CD14-positive monocyte (primary cell): ENCODE data around the gene ZNF536. TPM values are rescaled to one million over a fixed set of nuclear protein-coding genes. Genes with fewer than 3 reads are reported as not detected.

Source experiments
- DNase-seq, 3 donors: peaks; one replicate each; pipeline ENCODE4 v3.0.0-alpha.2; 2011 to 2022
- H2AFZ ChIP-seq: 2 replicates; pipeline ENCODE4 v1.6.0; 2012; ENCODE audit warnings: mild to moderate bottlenecking, low read depth, low read length, inconsistent platforms; ENCODE audit not compliant: insufficient read depth, poor library complexity, severe bottlenecking
- H3K27ac ChIP-seq, 2 donors: 1 replicate in 1 of 2; 2 replicates in 1 of 2; pipeline ENCODE4 v1.5.1; 2012 to 2013; ENCODE audit warnings: low read length in 2 of 2, control low read depth in 1 of 2, inconsistent platforms in 1 of 2, low read depth in 1 of 2, mild to moderate bottlenecking in 1 of 2
- H3K27me3 ChIP-seq, 2 donors: one replicate each; pipeline versions ENCODE4 v1.6.0 to v1.6.1; 2011 to 2013; ENCODE audit warnings: low read length in 2 of 2; ENCODE audit not compliant: control insufficient read depth in 2 of 2, insufficient read depth in 2 of 2
- H3K36me3 ChIP-seq, 2 donors: replicated peaks in 1 of 2; 1 replicate in 1 of 2; 2 replicates in 1 of 2; pipeline versions ENCODE4 v1.5.1 to v1.6.1; 2012 to 2013; ENCODE audit warnings: low read length in 2 of 2, control low read depth in 1 of 2, inconsistent platforms in 1 of 2, mild to moderate bottlenecking in 1 of 2; ENCODE audit not compliant: insufficient read depth in 2 of 2, control insufficient read depth in 1 of 2
- H3K4me1 ChIP-seq, 2 donors: 1 replicate in 1 of 2; 2 replicates in 1 of 2; pipeline versions ENCODE4 v1.5.1 to v1.6.1; 2012 to 2013; ENCODE audit warnings: low read length in 2 of 2, control low read depth in 1 of 2, inconsistent platforms in 1 of 2, mild to moderate bottlenecking in 1 of 2, moderate library complexity in 1 of 2; ENCODE audit not compliant: insufficient read depth in 2 of 2, control insufficient read depth in 1 of 2
- H3K4me2 ChIP-seq: replicated peaks from 2 replicates; pipeline ENCODE3; 2012; ENCODE audit warnings: low read length, moderate library complexity, mild to moderate bottlenecking; ENCODE audit not compliant: poor library complexity, severe bottlenecking; ENCODE audit errors: extremely low read depth
- H3K4me3 ChIP-seq, 3 experiments: fragments of 200-600 bp in 1 of 3; sonication (generic) in 1 of 3; replicated peaks in 1 of 3; 1 replicate in 2 of 3; 2 replicates in 1 of 3; pipeline ENCODE4 v1.5.1; 2011 to 2013; ENCODE audit warnings: low read length in 3 of 3, mild to moderate bottlenecking in 3 of 3, control low read depth in 2 of 3, low read depth in 2 of 3, inconsistent platforms in 1 of 3, moderate library complexity in 1 of 3
- H3K79me2 ChIP-seq: 2 replicates; pipeline ENCODE4 v1.6.0; 2012; ENCODE audit warnings: mild to moderate bottlenecking, control low read depth, inconsistent platforms, low read length, moderate library complexity; ENCODE audit not compliant: insufficient read depth
- H3K9ac ChIP-seq: 2 replicates; pipeline ENCODE4 v1.6.0; 2017; ENCODE audit warnings: low read length, mild to moderate bottlenecking; ENCODE audit not compliant: insufficient read depth, poor library complexity, severe bottlenecking
- H3K9me3 ChIP-seq, 2 donors: replicated peaks in 1 of 2; 1 replicate in 1 of 2; 2 replicates in 1 of 2; pipeline versions ENCODE4 v1.5.1 to v1.6.1; 2012 to 2013; ENCODE audit warnings: low read length in 2 of 2, control low read depth in 1 of 2; ENCODE audit not compliant: control insufficient read depth in 1 of 2, insufficient read depth in 1 of 2
- H4K20me1 ChIP-seq: 2 replicates; pipeline ENCODE4 v1.6.0; 2012; ENCODE audit warnings: mild to moderate bottlenecking, low read length, control low read depth, moderate library complexity; ENCODE audit not compliant: insufficient read depth
- H3K27ac Mint-ChIP-seq, 7 donors: one replicate each; pipeline ENCODE4 v1.8.0; 2020; ENCODE audit warnings: mild to moderate bottlenecking in 7 of 7, mixed read lengths in 7 of 7, moderate library complexity in 6 of 7, inconsistent platforms in 2 of 7
- H3K27me3 Mint-ChIP-seq, 3 donors: one replicate each; pipeline ENCODE4 v1.8.0; 2021 to 2022; ENCODE audit warnings: low read depth in 3 of 3, mild to moderate bottlenecking in 3 of 3, mixed read lengths in 3 of 3, moderate library complexity in 3 of 3, inconsistent platforms in 1 of 3
- H3K36me3 Mint-ChIP-seq, 2 donors: one replicate each; pipeline ENCODE4 v1.8.0; 2020; ENCODE audit warnings: mixed read lengths in 2 of 2, inconsistent platforms in 1 of 2, mild to moderate bottlenecking in 1 of 2
- H3K4me1 Mint-ChIP-seq: one replicate; pipeline ENCODE4 v1.8.0; 2020; ENCODE audit warnings: mild to moderate bottlenecking, mixed read lengths
- H3K4me3 Mint-ChIP-seq, 2 donors: one replicate each; pipeline ENCODE4 v1.8.0; 2020; ENCODE audit warnings: mild to moderate bottlenecking in 2 of 2, mixed read lengths in 2 of 2, moderate library complexity in 1 of 2
- H3K9me3 Mint-ChIP-seq, 7 donors: one replicate each; pipeline ENCODE4 v1.8.0; 2020 to 2022; ENCODE audit warnings: mixed read lengths in 7 of 7, mild to moderate bottlenecking in 6 of 7, moderate library complexity in 6 of 7, inconsistent platforms in 2 of 7
- CTCF ChIP-seq: fragments of 200-600 bp; IDR thresholded peaks from one replicate; pipeline ENCODE4 v1.8.0; 2022; ENCODE audit warnings: antibody characterized with exemption, mild to moderate bottlenecking
- WGBS: methylation state at CpG from one replicate; pipeline ENCODE4 v1.1.5; 2013; ENCODE audit warnings: missing lambda C conversion rate; ENCODE audit not compliant: insufficient coverage; 5-methylcytosine and 5-hydroxymethylcytosine counted together
- intact Hi-C, 2 donors: fragments of 100-400 bp; cut with micrococcal nuclease; formaldehyde crosslinking; loops; one replicate each; pipeline versions ENCODE4 v1.15.0 to v1.15.1; 2023
- polyA plus RNA-seq, 3 donors: library from polyadenylated mRNA; depleted of rRNA in 1 of 3; unstranded in 2 of 3; stranded (reverse) in 1 of 3; fragments of 300-500 nt in 2 of 3; fragments of >200 nt in 1 of 3; fragmentation: Illumina TruSeq in 2 of 3; gene quantifications; 1 replicate in 2 of 3; 2 replicates in 1 of 3; pipeline ENCODE4 v1.2.3, GENCODE V29; 2012 to 2021

Gene ZNF536
- polyA plus RNA-seq, 3 donors = not detected

GRCh38 chr19:30437869-30438268 lies 65.7 kb downstream of the ZNF536 start:
- Histone ChIP-seq H3K27ac (no peak overlapping the region), H2AFZ (no peak overlapping the region), H3K36me3 (no peaks in the 10 kb centered on the region), H4K20me1 (no peaks in the 10 kb centered on the region), H3K79me2 (no peaks in the 10 kb centered on the region), H3K27me3 (no peaks in the 10 kb centered on the region), H3K9ac (no peak overlapping the region), H3K4me1 (no peaks in the 10 kb centered on the region), H3K4me3 (no peak overlapping the region), H3K4me2 (no peak overlapping the region), H3K9me3 (no peaks in the 10 kb centered on the region)
- WGBS = 80% methylated on average over 1 of the region's 2 CpGs
- Mint-ChIP-seq H3K9me3 (peaks cover 0 to 5% (median 0%) of the 10 kb centered on the region in 7 donors), H3K27me3 (no peaks in the 10 kb centered on the region), H3K27ac (no peak overlapping the region), H3K4me3 (no peak overlapping the region), H3K36me3 (no peaks in the 10 kb centered on the region), H3K4me1 (no peaks in the 10 kb centered on the region)
- TF ChIP-seq CTCF = no peak
- intact Hi-C loops = no loop called here
- no peak for DNase-seq

GRCh38 chr19:30439310-30439709 lies 67.1 kb downstream of the ZNF536 start:
- H4K20me1 ChIP-seq = no peaks in the 10 kb centered on the region
- Mint-ChIP-seq H3K27ac (no peak overlapping the region), H3K27me3 (no peaks in the 10 kb centered on the region), H3K4me3 (no peak overlapping the region), H3K36me3 (no peaks in the 10 kb centered on the region), H3K9me3 (peaks cover 0 to 10% (median 0%) of the 10 kb centered on the region in 7 donors), H3K4me1 (no peaks in the 10 kb centered on the region)
- no peak for TF ChIP-seq CTCF
- H3K79me2 ChIP-seq = no peaks in the 10 kb centered on the region
- no peaks in the 10 kb centered on the region for H3K4me1 ChIP-seq
- H3K4me3 ChIP-seq = no peak overlapping the region
- DNase-seq = no peak
- intact Hi-C loops = no loop called here
- no peak overlapping the region for H2AFZ ChIP-seq
- WGBS = 81% methylated on average over 11 of the region's 12 CpGs
- H3K27me3 ChIP-seq = no peaks in the 10 kb centered on the region
- peaks cover 0 to 6% of the 10 kb centered on the region in 2 donors for H3K9me3 ChIP-seq
- H3K27ac ChIP-seq = no peak overlapping the region
- H3K36me3 ChIP-seq = no peaks in the 10 kb centered on the region
- no peak overlapping the region for H3K9ac ChIP-seq
- no peak overlapping the region for H3K4me2 ChIP-seq
